G401.6 (cell line): ENCODE data around the gene ATE1.
"Not testable (repeated sequence)": the region's sequence is repeated elsewhere in the genome, so short reads cannot be mapped to it uniquely, and the experiment has no call there.

ENCODE experiments used
- FAIRE-seq: peaks from 2 replicates; lab custom pipeline; 2012; peaks lifted over from hg19 to GRCh38; lab: Jason Lieb, UNC

ATE1 gene

GRCh38 chr10:121734589-121735045, 193.2 kb downstream of the ATE1 start:
- peak; percentile 94 for FAIRE-seq

DNA sequence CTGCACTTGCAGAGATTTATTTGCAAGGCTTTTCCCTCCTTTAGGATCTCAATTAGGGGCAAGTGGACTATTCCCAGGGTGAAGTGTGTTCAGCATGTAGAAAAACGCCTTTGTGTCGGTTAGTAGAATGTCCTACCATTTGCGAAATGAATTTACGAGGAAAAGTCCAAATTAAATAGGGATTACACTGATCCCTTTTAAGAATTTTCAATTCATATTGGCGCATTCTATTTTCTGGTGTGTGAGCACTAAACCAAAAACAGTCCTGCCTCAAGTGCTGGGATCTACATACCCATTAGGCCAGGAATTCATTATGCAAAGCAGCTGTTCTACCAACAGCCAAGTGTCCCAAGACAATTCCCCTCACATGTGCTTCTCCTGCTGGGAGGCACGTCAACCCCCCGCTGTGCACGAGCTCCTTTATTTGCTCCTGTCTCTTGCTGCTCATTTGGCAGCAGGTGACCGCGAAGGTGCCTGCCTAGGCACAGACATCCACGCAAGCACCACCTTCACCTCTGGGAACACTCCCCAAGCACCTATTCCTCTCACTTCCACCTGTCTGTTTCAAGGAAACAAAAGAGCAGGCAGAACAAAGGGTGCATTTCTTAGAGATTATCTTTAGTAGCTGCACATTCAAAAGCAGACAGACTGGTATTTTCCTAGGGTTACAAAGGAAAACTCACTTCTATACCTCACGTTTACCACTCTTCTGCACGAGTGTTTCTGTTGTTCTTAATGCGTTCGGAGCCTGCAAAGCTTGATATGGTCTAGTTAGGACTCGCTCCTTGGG, 195.0 kb downstream of the ATE1 start:
- FAIRE-seq = peak; percentile 98

- no peak for FAIRE-seq
Observed at GRCh38 chr10:121732172-121732571, 195.7 kb downstream of the ATE1 start.

DNA sequence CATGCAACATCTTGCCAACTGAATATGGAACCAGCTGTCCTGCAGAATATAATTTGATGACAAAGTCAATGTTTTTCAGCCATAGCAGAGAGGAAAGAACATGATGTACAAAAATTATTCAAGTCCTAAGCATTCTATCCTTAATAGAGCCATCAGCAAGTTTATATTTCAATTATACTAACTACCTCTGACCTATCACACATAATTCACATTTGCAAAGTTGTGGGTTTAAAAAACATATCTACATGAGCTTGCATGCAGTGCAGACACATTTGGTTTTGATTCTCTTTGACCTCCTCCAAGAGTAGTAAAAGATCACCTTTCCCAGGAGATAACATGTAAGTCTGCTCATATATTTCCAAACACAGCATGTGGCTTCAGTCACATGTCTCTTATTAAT, 203.5 kb downstream of the ATE1 start:
- no peak for FAIRE-seq

DNA sequence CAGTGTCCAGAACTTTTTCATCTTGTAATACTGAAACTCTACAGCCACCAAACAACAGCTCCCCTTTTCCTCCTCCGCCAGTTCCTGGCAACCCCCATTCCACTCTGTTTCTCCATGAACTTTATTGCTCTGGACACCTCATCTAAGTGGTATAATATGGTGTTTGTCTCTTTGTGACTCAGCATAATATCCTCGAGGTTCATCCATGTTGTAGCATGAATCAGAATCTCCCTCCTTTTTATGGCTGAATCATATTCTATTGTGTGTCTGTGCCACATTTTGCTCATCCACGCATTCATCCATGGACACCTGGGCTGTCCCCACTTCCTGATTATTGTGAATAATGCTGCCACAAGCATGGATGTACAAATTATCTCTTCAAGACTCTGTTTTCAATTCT, 205.2 kb downstream of the ATE1 start:
- FAIRE-seq = no peak

DNA sequence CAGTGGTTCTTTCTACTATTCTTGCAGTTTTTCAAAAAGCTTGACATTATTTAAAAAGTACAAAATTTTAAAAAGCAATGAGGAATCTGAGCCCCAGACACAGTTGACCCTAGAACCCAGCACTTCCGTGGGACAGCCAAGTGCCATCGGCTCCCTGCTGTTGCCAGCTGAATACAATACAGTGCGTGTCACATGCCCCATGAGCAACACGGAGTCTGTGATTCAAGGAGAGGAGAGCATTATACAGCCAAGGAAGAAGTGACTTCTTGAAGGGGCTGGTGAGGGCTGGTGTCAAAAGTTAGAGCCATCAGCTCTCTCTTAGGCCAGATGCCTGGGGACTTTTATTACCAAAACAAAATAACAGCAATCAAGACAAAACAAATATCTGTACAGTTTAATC, 206.6 kb downstream of the ATE1 start:
- no peak for FAIRE-seq

- no peak for FAIRE-seq
Observed at GRCh38 chr10:121715969-121716368, 211.9 kb downstream of the ATE1 start.

GRCh38 chr10:121715076-121715475, 212.8 kb downstream of the ATE1 start:
- no peak for FAIRE-seq

DNA sequence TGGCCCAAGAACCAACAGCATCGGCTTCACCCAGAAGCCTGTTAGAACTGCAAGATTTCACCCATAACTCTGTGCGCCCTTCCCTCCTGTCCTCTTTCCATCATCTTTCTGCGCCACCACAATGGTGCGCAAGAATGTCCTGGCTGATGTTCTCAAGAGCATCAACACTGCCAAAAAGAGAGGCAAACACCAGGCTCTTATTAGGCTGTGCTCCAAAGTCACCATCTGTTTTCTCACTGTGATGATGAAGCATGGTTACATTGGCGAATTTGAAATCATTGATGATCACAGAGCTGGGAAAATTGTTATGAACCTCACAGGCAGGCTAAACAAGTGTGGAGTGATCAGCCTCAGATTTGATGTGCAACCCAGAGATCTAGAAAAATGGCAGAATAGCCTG, 214.3 kb downstream of the ATE1 start:
- FAIRE-seq = no peak

GRCh38 chr10:121710971-121711370, 216.9 kb downstream of the ATE1 start:
- no peak for FAIRE-seq

GRCh38 chr10:121710207-121710606, 217.6 kb downstream of the ATE1 start:
- peak; percentile 98 for FAIRE-seq

DNA sequence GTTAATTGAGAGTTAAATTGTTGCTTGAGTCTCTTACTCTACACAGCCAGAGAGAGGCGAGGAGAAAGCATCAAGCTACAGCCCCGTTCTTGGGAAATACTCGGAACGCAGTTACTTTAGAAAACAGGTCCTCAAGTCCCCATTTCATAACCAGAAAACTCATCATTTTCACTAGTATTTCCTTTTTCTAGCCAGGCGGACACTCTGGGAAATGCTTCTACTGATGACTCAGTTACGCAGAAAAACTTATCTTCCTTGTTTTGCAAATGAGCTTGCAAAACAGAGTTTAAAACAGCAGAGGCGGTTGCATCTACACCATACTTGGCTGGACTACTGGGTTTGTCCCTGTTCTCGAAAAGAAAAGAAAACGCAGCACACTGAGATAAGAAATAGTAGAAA, 218.2 kb downstream of the ATE1 start:
- FAIRE-seq = no peak

DNA sequence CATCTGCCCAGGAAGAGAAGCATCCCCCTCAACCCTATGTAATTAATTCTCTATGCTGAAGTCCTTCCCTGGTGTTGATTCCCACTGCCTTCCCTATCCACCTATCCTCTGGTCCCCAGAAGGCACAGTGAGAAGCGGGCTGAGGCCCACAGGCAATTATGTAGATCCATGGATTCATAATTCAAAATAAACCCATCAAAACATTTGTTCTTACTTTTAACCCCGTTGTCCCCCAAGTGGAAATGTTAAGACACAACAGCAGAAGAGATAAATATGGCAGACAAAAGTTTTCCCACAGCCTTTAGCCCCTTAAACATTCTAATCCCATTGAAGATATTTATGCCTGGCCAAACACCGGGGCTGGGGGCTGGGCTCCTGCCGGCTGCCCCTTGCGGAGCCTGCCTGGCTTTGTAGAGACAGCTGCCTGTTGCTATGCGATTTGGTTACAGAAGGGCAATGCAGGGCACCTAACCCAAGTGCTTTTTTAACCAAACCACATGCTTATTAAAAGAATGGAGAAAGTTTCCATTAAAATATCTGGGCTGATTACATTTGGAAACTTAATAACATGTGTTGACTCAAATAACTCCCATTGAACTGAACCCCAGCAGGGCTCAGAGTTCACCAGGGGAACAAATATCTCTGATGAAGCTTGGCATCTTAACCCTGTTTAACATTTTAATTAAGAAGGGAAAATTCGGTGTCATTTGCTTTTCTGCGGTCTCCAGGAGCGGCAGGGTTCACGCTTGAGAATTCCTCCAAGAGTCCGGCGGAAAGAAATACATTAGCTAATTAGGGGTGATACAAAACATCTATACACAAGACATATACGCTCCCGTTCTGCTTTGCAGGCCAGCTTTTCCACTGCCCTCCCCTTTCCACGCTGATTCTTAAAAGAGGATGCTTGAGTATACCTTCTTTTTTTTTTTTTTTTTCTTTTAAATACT, 218.8 kb downstream of the ATE1 start:
- peak; percentile 98 for FAIRE-seq

DNA sequence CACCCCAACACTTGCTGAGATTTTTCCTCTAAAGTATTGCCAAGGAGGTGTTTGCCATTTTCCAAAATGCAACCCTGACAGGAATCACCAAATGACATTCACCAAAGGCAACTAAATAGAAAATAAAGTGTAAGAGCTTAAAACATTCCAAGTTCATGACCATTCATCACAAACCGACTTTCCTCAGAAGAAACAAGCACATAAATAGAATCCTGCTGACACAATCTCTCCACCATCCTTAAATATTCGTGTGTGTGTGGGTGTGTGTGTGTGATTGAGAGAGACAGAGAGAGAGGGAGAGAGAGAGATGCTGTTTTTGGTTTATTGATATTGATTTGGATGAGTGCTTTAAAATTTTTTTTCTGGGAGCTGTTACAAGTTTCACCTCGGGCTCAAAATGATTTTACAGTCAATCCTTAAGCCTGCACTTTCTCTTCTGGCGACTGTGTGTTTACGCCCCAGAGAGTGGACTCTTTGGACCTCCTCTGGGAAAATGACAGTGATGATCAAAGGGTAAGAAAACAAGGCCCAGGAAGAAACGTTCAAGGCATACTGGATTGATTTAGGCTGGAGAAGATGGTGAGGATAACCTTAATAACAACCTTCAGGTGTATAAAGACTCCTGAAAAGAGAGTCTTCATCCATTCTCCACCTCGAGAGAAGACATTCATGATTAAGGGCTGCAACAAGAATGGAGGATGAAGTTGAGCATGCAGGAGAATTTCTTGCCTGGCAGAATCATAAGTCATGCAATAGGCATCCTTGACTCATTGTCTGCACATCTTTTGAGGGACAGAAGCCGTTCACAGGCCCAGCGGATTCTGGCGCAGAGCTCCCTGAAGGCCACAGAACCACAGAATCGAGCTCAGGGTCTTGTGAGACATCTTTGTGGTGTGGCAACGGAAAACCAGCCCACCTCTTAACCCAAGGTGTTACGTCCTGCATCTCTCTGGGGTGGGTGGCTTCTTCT, 225.2 kb downstream of the ATE1 start:
- FAIRE-seq = peak; percentile 93

- no peak for FAIRE-seq
Observed at GRCh38 chr10:121700416-121700815, 227.4 kb downstream of the ATE1 start.

DNA sequence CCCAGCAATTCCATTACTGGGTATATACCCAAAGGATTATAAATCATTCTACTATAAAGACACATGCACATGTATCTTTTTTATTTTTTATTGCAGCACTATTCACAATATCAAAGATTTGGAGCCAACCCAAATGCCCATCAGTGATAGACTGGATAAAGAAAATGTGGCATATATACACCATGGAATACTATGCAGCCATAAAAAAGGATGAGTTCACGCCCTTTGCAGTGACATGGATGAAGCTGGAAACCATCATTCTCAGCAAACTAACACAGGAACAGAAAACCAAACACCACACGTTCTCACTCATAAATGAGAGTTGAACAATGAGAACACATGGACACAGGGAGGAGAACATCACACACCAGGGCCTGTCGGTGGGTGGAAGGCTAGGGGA, 228.1 kb downstream of the ATE1 start:
- not testable (repeated sequence) for FAIRE-seq

DNA sequence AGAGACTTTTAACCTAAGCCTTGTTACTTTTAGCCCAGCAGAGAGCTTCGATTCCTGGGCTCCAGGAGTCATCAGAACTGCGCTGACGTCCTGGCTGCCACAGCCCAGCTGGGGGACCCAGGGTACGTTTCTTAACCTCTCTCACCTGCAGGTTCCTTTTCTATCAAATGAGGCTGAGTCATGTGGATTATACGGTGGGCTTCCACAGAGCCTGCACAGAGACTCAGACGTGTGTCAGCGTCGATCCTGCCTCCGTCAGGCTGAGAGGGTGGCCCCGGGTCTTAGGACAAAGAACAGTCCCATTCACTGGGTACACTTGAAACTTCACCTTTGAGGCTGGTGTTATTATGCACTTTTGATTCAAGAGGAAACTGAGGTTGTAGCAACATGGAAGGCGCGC, 228.9 kb downstream of the ATE1 start:
- peak; percentile 90 for FAIRE-seq

DNA sequence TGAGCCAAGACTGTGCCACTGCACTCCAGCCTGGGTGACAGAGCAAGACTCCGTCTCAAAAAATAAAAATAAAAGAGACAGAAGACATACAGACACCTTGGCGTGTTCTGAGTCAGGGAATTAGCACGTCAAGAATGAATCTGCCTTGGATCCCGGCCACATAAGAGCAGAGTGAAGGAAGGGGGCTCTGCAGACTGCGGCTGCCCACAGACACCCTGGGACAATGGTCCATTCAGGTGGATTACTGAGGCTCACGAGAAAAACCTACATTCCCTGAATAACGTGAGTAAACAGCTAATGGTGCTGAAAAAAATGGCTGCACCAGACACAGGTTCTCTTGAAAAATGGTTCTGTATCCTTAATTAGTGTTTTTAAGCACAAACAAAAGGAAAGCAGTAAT, 229.5 kb downstream of the ATE1 start:
- no peak for FAIRE-seq

- peak; percentile 50 for FAIRE-seq
Observed at GRCh38 chr10:121696854-121697253, 231.0 kb downstream of the ATE1 start.

GRCh38 chr10:121695731-121696464, 231.9 kb downstream of the ATE1 start:
- FAIRE-seq = no peak

DNA sequence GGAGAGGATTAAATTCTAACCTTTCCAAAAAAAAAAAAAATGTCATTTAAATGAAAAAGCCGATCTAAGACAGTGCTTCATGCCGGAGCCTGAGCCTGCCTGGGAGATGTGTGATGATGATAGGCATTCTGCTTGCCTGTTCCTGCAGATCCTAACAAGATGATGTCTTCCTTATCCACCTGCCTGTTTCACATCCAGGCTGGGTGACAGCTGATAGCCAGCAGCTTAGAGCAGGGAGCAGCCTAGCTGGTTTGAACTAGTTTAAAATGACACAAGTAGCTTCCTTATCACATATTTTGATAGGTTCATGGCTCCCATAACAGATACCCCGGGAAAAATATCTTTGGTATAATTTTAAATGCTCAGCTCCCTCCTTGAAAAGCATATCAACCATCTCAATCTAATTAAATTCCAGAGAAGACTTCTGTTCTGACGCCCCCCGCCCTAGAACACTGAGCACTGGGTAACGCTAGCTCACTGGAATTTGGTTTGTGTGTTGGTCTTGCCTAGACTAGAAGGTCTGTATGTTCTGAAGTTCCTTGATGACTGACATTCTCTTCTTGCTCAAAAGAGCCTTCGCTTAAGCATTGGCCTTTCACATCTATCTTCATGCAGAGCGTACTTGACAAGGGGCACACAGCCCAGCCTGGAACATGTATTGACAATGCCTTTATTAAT, 232.7 kb downstream of the ATE1 start:
- FAIRE-seq = no peak
